HG03097 (cell line): ENCODE data around the gene GMPR.
"Not testable (repeated sequence)": the region's sequence is repeated elsewhere in the genome, so short reads cannot be mapped to it uniquely, and the experiment has no call there.

Source experiments
- ATAC-seq: cut with Tn5 transposase; IDR thresholded peaks from one replicate; pipeline ENCODE4 v1.9.1; 2021; ENCODE audit not compliant: unreplicated experiment, low FRiP score

The GMPR gene

GRCh38 chr6:16269442-16270070 is 31.2 kb downstream of the GMPR start:
- not testable (repeated sequence) for ATAC-seq

DNA sequence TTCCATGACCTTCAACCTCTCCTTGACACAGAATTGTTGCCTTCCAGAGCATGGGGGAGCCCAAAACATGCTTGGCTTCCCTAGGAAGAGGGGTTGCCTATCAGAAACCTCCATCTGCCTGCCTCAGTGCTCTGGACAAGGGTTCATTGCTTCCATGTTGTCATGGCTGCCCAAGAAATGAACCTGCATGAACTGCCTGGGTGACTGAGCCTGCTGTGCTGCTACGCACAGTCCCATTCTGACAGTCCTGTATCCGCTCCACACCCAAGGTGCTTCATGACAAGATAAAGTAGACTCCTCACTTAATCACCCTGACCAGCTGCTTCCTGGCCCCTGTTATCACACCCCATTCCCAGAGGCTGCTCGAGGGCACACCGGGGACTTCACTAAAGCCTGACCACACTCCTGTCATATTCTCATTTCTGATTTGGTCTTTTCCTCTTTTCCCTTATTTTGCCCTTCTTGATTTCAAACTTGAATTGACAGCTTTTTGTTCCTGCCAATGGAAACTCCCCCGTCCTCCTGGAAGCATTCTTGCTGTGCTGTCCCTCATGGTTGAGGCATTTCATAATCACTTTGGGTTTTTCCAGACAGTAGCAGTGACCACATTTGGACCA is 31.9 kb downstream of the GMPR start:
- no peak for ATAC-seq

DNA sequence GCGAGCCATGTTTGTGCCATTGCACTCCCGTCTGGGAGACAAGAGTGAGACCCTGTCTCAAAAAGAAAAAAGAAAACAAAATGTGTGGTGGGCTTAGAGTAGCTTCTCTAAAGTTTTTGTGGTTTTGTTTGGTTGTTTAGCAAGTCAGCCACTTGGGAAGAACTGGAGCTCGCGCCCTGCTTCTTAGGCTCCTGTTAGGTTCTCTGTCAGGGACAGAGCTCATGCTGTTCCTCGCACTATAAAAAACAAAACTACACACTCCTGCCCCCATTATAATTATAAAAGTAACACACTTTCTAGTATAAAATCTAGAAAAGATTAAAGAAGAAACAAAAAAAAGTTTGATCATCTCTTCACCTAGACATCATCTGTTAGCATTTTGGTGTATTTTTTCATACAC is 33.0 kb downstream of the GMPR start:
- ATAC-seq = no peak

- ATAC-seq = no peak
Observed at GRCh38 chr6:16272201-16272600, 33.8 kb downstream of the GMPR start.

GRCh38 chr6:16273256-16273655 is 34.9 kb downstream of the GMPR start:
- ATAC-seq = no peak

DNA sequence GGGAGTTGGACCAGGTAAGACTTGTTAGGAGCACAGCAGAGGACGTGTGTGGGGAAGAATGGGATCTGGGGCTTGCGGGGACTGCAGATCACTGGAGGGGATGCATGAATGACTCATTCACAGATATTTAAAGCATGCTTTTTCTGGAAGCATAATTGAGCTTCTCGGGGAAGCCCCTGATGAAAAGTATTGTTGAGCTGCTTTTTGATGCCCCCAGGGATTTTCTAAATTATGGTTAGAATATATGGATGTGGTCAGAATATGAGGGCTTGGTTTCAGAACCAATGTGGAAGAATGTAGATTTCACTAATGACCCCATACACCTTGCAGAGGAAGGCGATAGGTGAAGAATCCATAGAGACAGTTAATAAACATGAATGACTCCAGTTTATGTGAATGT is 36.1 kb downstream of the GMPR start:
- no peak for ATAC-seq

DNA sequence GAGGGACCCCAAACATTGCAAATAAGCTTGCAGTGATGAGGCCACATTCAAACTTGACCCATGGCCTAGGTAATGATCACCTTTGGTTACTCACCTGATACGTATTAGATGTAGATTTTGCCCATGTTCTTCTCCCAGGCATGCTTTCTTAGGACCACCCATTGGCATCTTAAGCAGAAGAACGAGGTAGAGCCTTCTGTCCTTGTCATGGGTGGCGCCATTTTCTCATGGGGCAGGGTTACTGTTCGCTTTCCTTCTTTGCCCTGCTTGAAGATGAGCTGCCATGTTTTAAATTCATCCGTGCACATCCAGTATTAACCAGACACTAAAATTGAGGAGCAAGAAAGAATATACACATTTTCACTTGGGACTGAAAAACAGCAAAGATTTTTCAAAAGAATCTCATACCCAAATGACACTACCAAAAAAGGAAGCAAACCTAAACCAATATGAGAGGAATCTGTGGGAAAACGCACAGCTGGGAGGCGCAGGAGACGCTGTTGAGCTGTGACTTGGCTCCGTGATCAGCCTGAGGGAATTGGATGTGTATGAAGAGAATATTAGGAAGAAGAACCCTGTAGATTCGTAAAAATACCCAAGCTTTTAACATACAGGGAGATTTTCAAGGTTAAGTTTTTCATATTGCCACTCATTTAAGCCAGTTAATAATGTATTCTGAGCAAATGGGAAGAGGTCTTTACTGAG is 36.6 kb downstream of the GMPR start:
- no peak for ATAC-seq

- ATAC-seq = no peak
Observed at GRCh38 chr6:16277101-16277981, 39.0 kb downstream of the GMPR start.

DNA sequence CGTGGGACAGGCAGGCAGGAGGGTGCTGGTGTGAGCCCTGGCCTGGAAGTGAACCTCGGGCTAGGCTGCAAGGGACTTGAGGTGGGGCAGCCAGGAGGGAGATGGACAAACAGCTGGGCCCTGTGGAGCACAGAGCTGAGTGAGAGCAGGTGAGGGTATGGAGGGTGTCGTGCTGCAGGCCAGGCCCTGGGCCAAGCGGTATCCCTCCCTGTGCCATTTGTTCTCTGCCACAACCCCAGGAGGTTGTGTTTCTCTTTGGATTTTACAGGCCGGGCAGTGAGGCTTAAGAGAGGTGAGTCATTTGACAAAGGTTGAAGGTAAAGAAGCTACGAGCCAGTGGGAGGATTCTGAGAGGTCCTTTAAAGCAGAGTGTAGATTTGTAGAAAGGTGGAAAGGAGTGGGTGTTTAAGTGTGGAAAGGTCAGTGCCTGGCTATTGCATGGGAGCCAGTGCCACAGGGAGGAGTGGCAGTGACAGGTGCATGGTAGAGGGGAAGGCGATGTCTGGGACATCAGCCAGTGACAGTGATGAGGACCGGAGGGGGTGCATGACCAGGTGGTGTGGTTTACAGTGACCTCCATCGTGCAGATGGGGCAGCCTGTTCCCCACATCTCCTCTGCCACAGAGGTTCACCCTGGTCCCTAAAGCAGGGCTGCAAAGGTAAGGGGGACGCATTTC is 39.8 kb downstream of the GMPR start:
- no peak for ATAC-seq

DNA sequence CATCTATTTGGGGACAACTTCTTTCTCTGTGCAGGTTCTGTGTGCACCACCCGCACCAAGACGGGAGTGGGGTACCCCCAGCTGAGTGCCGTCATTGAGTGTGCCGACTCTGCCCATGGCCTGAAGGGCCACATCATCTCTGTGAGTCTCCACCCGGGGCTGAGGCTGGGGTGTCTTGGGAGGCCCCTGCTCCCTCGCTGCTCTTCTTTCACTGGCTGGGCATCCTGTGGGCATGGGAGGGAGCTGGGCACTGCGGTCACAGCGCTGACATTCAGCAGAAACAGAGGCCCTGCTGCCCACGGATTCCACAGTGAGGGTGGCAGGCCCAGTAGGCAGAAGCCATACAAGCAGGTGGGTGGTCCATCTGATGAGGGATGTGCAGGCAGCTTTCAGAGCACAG is 40.4 kb downstream of the GMPR start:
- no peak for ATAC-seq

- ATAC-seq = no peak
Observed at GRCh38 chr6:16279243-16279642, 40.9 kb downstream of the GMPR start.

GRCh38 chr6:16282370-16282769 is 44.0 kb downstream of the GMPR start:
- no peak for ATAC-seq

- ATAC-seq = no peak
Observed at GRCh38 chr6:16284472-16284871, 46.1 kb downstream of the GMPR start.

- no peak for ATAC-seq
Observed at GRCh38 chr6:16285467-16286150, 47.2 kb downstream of the GMPR start.

GRCh38 chr6:16286151-16286522 is 47.8 kb downstream of the GMPR start:
- ATAC-seq = no peak

DNA sequence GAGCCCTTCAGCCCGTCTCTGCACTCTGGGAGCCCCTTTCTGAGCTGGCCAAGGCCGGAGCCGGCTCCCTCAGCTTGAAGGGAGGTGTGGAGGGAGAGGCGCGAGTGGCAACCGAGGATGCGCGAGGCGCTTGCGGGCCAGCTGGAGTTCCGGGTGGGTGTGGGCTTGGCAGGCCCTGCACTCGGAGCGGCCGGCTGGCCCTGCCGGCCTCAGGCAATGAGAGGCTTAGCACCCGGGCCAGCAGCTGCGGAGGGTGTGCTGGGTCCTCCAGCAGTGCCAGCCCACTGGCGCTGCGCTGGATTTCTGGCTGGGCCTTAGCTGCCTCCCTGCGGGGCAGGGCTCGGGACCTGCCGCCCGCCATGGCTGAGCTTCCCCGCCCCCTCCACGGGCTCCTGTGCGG is 49.8 kb downstream of the GMPR start:
- no peak for ATAC-seq

- ATAC-seq = no peak
Observed at GRCh38 chr6:16291739-16292138, 53.4 kb downstream of the GMPR start.

DNA sequence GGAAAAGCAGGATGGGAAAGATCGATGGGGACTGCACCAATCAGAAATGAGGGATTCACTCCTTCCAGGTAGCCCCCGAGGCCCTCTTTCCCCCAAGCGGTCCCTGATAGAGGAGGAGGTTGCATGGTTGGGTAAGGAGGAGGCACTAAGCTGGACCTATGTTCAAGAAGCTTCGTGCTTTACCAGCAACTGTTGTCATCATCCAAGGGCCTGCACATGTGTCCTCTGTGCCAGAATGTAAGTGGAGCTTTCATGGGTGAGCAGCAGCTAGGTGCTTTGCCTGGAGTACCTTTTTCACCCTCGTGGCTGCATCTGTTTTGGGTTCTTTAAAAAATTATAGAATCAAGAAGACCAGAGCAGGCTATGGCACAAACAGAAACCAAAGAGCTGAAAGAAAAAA is 54.0 kb downstream of the GMPR start:
- ATAC-seq = no peak

DNA sequence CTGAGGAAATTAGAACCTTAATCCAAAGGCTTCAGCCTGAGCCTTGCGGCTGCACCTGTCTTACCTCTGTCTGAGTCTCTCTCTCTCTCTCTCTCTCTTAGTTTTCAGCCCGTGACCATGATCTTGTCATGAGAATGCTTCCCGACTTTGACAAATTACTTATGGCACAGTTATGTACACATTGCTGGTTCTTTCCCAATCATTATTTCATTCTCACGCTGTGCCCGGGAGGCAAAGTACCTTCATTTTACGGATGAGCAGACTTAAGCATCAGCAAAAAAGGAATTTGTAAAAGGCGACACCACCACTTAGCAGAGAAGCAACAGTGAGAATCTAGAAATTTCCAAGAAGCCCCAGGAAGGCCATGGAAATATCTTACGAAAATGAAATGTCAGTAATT is 54.6 kb downstream of the GMPR start:
- ATAC-seq = no peak

DNA sequence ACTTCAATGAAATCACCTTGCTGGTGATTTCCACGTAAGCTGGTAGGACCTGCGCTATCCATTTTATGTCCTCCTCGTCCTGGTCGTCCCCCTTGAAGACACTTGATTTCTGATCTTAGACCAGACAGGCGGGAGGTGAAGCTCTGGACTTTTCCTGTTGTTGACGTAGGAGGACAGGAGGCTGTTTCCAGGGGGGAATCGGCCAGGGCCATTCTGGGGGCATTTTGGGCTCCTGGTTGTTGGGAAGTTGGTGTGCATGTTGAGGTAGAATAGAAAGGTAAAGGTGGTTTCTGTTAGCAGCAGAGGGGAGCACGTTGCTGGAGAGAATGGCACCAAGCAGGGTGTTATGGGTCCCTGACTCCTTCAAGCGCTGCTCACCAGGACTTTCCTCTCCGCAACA is 56.0 kb downstream of the GMPR start:
- ATAC-seq = no peak
